RWPE1 (cell line): Measurements from ENCODE around the gene CHMP1A.

Experiments
- CTCF ChIA-PET: fragments of 350-600 bp; sonication (Branson Sonifier 250); formaldehyde crosslinking; extraction: SDS; loops from one replicate; lab custom pipeline; 2021; lab: Yijun Ruan, JAX
- POLR2A ChIA-PET: fragments of 400-600 bp; formaldehyde crosslinking; extraction: SDS; loops from one replicate; lab custom pipeline; 2020; ENCODE audit warnings: antibody characterized with exemption; ENCODE audit not compliant: low non-redundant PET; lab: Yijun Ruan, JAX
- DNase-seq: peaks from one replicate; pipeline ENCODE4 v3.0.0; 2012; ENCODE audit warnings: low spot score
- H3K27ac ChIP-seq: fragments of 450-650 bp; 2 replicates; pipeline ENCODE4 v1.5.1; 2017
- CTCF ChIP-seq: fragments of 450-650 bp; conservative IDR thresholded peaks from 2 replicates; pipeline ENCODE4 v1.5.1; 2017; ENCODE audit warnings: low read depth, mild to moderate bottlenecking

The CHMP1A gene

GRCh38 chr16:89653656-89654295 lies 3.7 kb downstream of the CHMP1A start:
- H3K27ac ChIP-seq: no peak overlapping the region; the same call in 1 of the 2 replicates
- TF ChIP-seq CTCF: no peak
- CTCF ChIA-PET: interaction anchor here (0.6 kb wide), 1 partner anchor 17 kb away, joined by 3 read pairs; no protein-coding TSS in a partner anchor
- POLR2A ChIA-PET: interaction anchor here (0.7 kb wide), 1 partner anchor 54 kb away, joined by 11 read pairs; no protein-coding TSS in a partner anchor
- no peak for DNase-seq

GRCh38 chr16:89651584-89651983 lies 5.9 kb downstream of the CHMP1A start:
- ChIA-PET POLR2A (no interaction called here), CTCF (interaction anchor here (0.8 kb wide), 1 partner anchor 43 kb away, joined by 3 read pairs; no protein-coding TSS in a partner anchor)
- H3K27ac ChIP-seq: 0 out of 2 replicates have a peak overlapping the region, but pooled peaks have one; percentile 3
- TF ChIP-seq CTCF: no peak
- DNase-seq: no peak

GRCh38 chr16:89646906-89647305 lies 10.6 kb downstream of the CHMP1A start:
- DNase-seq: peak; percentile 69
- H3K27ac ChIP-seq: 0 out of 2 replicates have a peak overlapping the region, but pooled peaks have one; percentile 46
- ChIA-PET POLR2A (no interaction called here), CTCF (no interaction called here)
- no peak for TF ChIP-seq CTCF

GRCh38 chr16:89646270-89646669 lies 11.2 kb downstream of the CHMP1A start:
- POLR2A ChIA-PET: no interaction called here
- CTCF ChIA-PET: no interaction called here
- TF ChIP-seq CTCF: no peak
- H3K27ac ChIP-seq: peak overlapping the region; percentile 46
- DNase-seq: no peak

GRCh38 chr16:89645122-89645521 lies 12.4 kb downstream of the CHMP1A start:
- CTCF ChIA-PET: interaction anchor here (0.7 kb wide), 1 partner anchor 55 kb away, joined by 3 read pairs; no protein-coding TSS in a partner anchor
- POLR2A ChIA-PET: no interaction called here
- H3K27ac ChIP-seq: peak overlapping the region; percentile 46
- no peak for TF ChIP-seq CTCF
- no peak for DNase-seq

- H3K27ac ChIP-seq: peak overlapping the region; percentile 46
- no peak for DNase-seq
- ChIA-PET POLR2A (no interaction called here), CTCF (no interaction called here)
- TF ChIP-seq CTCF: no peak
These were observed 13.7 kb downstream of the CHMP1A start for GRCh38 chr16:89643769-89644300.
